ENCODE results near the gene TTC39A.

Gene TTC39A

DNA sequence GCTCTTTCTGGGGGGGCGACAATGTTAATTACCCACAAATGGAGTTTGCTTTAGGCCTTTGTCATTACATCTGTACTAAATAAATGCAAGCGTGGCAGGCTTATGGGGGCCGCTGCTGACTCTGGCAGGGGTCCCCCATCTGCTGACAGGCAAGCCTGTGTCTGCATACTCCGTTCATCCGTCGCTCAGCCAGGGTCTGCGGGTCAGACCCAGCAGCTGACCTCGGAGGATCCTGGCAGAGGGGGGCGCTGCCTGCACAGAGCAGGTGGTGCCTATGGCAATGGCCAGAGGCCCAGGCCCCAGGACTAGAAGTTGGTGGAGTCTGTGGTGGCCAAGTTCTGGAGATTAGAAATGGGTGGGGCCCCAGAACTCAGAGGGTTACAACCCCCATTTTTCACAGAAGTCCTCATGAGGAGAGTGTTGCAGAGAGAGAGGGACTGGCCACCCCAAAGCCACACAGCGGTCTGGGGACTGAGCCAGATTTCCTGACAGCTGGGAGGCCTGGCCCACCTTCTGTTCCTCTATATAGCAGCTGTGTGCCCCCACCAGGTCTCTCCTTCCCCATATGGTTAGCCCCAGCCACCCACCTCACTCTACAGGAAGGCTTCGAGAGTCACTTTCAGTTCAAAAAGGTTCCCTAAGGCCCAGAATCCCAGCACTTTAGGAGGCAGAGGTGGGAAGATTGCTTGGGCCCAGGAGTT is 31.0 kb downstream of the TTC39A start:
- no peak overlapping the region for H3K4me3 ChIP-seq (ENCODE audit: low read length)
- DNase-seq (ENCODE audit: low read depth), result no peak
- no peak for TF ChIP-seq CTCF (conservative IDR thresholded peaks at IDR 0.05; ENCODE audit: low read length)

DNA sequence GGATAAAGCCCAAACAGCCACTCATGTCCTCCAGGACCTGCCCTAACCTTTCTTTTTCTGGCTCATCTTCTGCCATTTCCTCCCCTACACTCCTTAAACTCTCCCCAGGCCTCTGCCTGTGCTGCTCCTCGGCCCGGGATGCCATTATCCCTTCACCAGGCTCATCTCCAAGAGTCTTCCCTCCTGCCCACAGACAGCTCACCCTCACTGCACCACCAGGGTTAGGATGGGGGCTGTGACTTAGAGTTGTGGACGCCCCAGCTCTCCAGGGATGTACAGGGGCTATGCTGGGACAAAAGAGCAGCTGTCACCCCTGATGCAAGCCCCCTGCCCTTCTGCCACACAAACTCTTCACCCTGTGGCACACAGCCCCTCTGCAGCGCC is 32.0 kb downstream of the TTC39A start:
- no peak for DNase-seq (ENCODE audit: low read depth)
- H3K4me3 ChIP-seq (ENCODE audit: low read length), result no peak overlapping the region
- TF ChIP-seq CTCF (conservative IDR thresholded peaks at IDR 0.05; ENCODE audit: low read length), result no peak

- no peak overlapping the region; the same call in 1 of the 2 replicates for H3K4me3 ChIP-seq (ENCODE audit: low read length)
- DNase-seq (ENCODE audit: low read depth), result no peak
- TF ChIP-seq CTCF (conservative IDR thresholded peaks at IDR 0.05; ENCODE audit: low read length), result no peak
Observed at GRCh38 chr1:51297401-51298321, 32.7 kb downstream of the TTC39A start.

- peak overlapping the region; percentile 58 for H3K4me3 ChIP-seq (ENCODE audit: low read length)
- DNase-seq (ENCODE audit: low read depth), result peak; percentile 71
- peak; percentile 93 for TF ChIP-seq CTCF (conservative IDR thresholded peaks at IDR 0.05; ENCODE audit: low read length)
Observed at GRCh38 chr1:51296383-51297357, 33.7 kb downstream of the TTC39A start.

DNA sequence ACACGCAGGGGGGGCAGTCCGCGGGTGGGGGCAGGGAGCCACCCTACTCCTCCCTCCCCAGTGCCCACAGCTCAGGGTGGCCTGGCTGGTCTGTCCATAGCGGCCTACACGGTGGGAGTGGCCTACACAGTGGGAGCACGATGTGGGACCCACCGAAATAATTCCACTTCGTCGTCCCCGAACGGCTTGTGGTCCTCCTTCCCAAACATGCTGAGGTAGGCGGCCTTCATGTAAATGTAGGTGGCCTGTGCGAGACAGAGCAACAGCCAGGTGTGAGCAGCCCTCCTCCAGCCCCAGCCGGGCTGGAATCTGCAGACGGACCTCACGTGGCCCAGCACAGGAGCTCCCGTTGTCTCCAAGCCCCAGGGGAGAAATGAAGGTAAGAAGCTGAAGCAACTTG is 34.4 kb downstream of the TTC39A start:
- H3K4me3 ChIP-seq (ENCODE audit: low read length), result no peak overlapping the region
- no peak for TF ChIP-seq CTCF (conservative IDR thresholded peaks at IDR 0.05; ENCODE audit: low read length)
- no peak for DNase-seq (ENCODE audit: low read depth)

GRCh38 chr1:51294566-51295184 is 35.7 kb downstream of the TTC39A start:
- TF ChIP-seq CTCF (conservative IDR thresholded peaks at IDR 0.05; ENCODE audit: low read length), result no peak
- no peak for DNase-seq (ENCODE audit: low read depth)
- H3K4me3 ChIP-seq (ENCODE audit: low read length), result no peak overlapping the region
